Naive thymus-derived CD4-positive, alpha-beta T cell (primary cell): Measurements from ENCODE around the gene ACOT9. TPM values are rescaled to one million over a fixed set of nuclear protein-coding genes. Genes with fewer than 3 reads are reported as not detected.

ENCODE experiments used
- ATAC-seq: fragments of 150-1000 bp; cut with Tn5 transposase; 2 replicates; pipeline ENCODE4 v1.10.0; 2021; ENCODE audit warnings: mild to moderate bottlenecking, moderate library complexity
- CTCF ChIA-PET: fragments of 350-600 bp; sonication (Branson Sonifier 250); formaldehyde crosslinking; loops from one replicate; lab custom pipeline; 2021; ENCODE audit warnings: antibody characterized with exemption; lab: Charles Lee
- POLR2A ChIA-PET: fragments of 350-600 bp; sonication (Branson Sonifier 250); formaldehyde crosslinking; loops from one replicate; lab custom pipeline; 2021; ENCODE audit warnings: antibody characterized with exemption, inconsistent platforms; lab: Charles Lee
- DNase-seq, 9 donors: peaks; one replicate each; pipeline versions ENCODE4 v3.0.0 to v3.0.0-alpha.2; 2020 to 2022; ENCODE audit warnings: mixed read lengths in 1 of 9
- H3K27ac ChIP-seq: one replicate; pipeline ENCODE4 v1.7.0; 2013; ENCODE audit warnings: mild to moderate bottlenecking, low read depth, low read length, moderate library complexity
- H3K27me3 ChIP-seq, 2 donors: one replicate each; pipeline ENCODE4 v1.7.0; 2013; ENCODE audit warnings: low read length in 2 of 2, mild to moderate bottlenecking in 2 of 2, moderate library complexity in 2 of 2; ENCODE audit not compliant: control insufficient read depth in 2 of 2, insufficient read depth in 2 of 2
- H3K36me3 ChIP-seq, 3 experiments: 1 replicate in 2 of 3; 2 replicates in 1 of 3; pipeline ENCODE4 v1.7.0; 2013; ENCODE audit warnings: low read length in 3 of 3, mild to moderate bottlenecking in 3 of 3, moderate library complexity in 1 of 3; ENCODE audit not compliant: insufficient read depth in 3 of 3, control insufficient read depth in 2 of 3
- H3K4me1 ChIP-seq, 2 donors: one replicate each; pipeline ENCODE4 v1.7.0; 2013; ENCODE audit warnings: low read length in 2 of 2, mild to moderate bottlenecking in 2 of 2, moderate library complexity in 1 of 2; ENCODE audit not compliant: control insufficient read depth in 2 of 2, insufficient read depth in 2 of 2
- H3K4me3 ChIP-seq: 2 replicates; pipeline ENCODE4 v1.7.0; 2013; ENCODE audit warnings: mild to moderate bottlenecking, low read length
- H3K9me3 ChIP-seq, 3 experiments: 1 replicate in 2 of 3; 2 replicates in 1 of 3; pipeline ENCODE4 v1.7.0; 2013; ENCODE audit warnings: low read length in 3 of 3; ENCODE audit not compliant: control insufficient read depth in 2 of 3
- H3K27ac Mint-ChIP-seq, 9 donors: one replicate each; pipeline ENCODE4 v1.8.0; 2020 to 2022; ENCODE audit warnings: mixed read lengths in 9 of 9, mild to moderate bottlenecking in 8 of 9, moderate library complexity in 5 of 9, inconsistent platforms in 2 of 9
- H3K27me3 Mint-ChIP-seq, 5 donors: one replicate each; pipeline ENCODE4 v1.8.0; 2021 to 2022; ENCODE audit warnings: mixed read lengths in 5 of 5, mild to moderate bottlenecking in 1 of 5
- H3K36me3 Mint-ChIP-seq, 5 donors: one replicate each; pipeline ENCODE4 v1.8.0; 2020 to 2022; ENCODE audit warnings: mixed read lengths in 5 of 5, mild to moderate bottlenecking in 3 of 5, inconsistent platforms in 1 of 5
- H3K4me1 Mint-ChIP-seq, 7 donors: one replicate each; pipeline ENCODE4 v1.8.0; 2020 to 2022; ENCODE audit warnings: mixed read lengths in 7 of 7, mild to moderate bottlenecking in 3 of 7, inconsistent platforms in 1 of 7
- H3K4me3 Mint-ChIP-seq, 10 donors: one replicate each; pipeline ENCODE4 v1.8.0; 2020 to 2022; ENCODE audit warnings: mild to moderate bottlenecking in 10 of 10, mixed read lengths in 10 of 10, moderate library complexity in 6 of 10, inconsistent platforms in 2 of 10
- H3K9me3 Mint-ChIP-seq, 11 donors: one replicate each; pipeline ENCODE4 v1.8.0; 2020 to 2022; ENCODE audit warnings: mixed read lengths in 11 of 11, mild to moderate bottlenecking in 4 of 11, inconsistent platforms in 1 of 11, moderate library complexity in 1 of 11
- intact Hi-C, 2 donors: fragments of 100-400 bp; cut with micrococcal nuclease; formaldehyde crosslinking; loops; one replicate each; pipeline ENCODE4 v1.15.1; 2023
- polyA plus RNA-seq, 2 donors: library from polyadenylated mRNA; unstranded; fragments of 300-500 nt; fragmentation: Illumina TruSeq; gene quantifications; one replicate each; pipeline ENCODE4 v1.2.3, GENCODE V29; 2021
- total RNA-seq, 6 experiments: library from RNA in 5 of 6; stranded (reverse) in 5 of 6; gene quantifications; 1 replicate in 5 of 6; 2 replicates in 1 of 6; pipeline ENCODE4 v1.2.3 and lab custom pipeline; 2021 to 2026

ACOT9 gene
- total and polyA plus RNA-seq, 7 experiments from 2014 or later, result 5.9 to 40.1 (median 9.0) TPM

DNA sequence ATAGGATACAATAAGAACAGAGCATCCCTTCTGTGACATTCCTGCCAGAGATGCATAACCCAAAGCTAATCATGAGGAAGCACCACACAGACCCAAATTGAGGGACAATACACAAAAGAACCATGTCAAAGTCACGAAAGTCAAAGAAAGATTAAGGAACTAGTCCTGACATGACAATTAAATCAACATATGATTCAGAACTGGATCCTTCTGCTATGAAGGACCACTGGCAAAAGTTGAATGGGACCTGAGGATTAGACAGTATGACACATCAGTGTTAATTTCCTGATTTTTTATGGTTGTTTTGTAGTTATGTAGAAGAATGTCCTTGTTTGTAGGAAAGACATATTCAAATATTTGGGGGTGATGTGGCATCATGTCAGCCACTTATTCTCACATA is 13.9 kb downstream of the ACOT9 start:
- CTCF ChIA-PET, result no interaction called here
- Histone ChIP-seq H3K9me3 (no peaks in the 10 kb centered on the region), H3K4me3 (no peak overlapping the region), H3K27me3 (no peaks in the 10 kb centered on the region), H3K27ac (no peak overlapping the region), H3K4me1 (peaks cover 0 to 6% of the 10 kb centered on the region in 2 donors), H3K36me3 (peaks cover 0 to 5% (median 0%) of the 10 kb centered on the region in 3 experiments)
- intact Hi-C loops, result no loop called here
- Mint-ChIP-seq H3K9me3 (no peaks in the 10 kb centered on the region), H3K36me3 (peaks cover 0 to 18% (median 6%) of the 10 kb centered on the region in 5 donors), H3K4me1 (peaks cover 0 to 19% (median 0%) of the 10 kb centered on the region in 7 donors), H3K4me3 (no peak overlapping the region), H3K27me3 (no peaks in the 10 kb centered on the region), H3K27ac (no peak overlapping the region)
- DNase-seq, result no peak
- ATAC-seq, result no peak
- POLR2A ChIA-PET, result no interaction called here

DNA sequence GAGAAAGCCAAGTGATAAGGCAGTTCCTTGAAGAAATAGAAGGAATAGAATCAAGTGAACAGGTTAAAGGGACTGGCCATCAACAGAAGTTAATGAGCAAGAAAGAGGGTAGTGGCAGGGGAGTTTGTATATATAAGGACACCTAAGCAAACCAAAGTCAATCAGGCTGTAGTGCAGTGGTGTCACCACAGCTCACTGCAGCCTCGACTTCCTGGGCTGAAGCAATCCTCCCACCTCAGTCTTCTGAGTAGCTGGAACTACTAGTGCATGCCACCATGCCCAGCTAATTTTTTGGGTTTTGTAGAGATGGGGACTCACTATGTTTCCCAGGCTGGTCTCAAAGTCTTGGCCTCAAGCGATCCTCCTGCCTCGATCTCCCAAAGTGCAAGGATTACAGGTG is 15.9 kb downstream of the ACOT9 start:
- POLR2A ChIA-PET, result no interaction called here
- peaks cover 0 to 7% (median 0%) of the 10 kb centered on the region in 7 donors for H3K4me1 Mint-ChIP-seq
- ATAC-seq, result no peak

GRCh38 chrX:23726191-23726590 is 16.9 kb downstream of the ACOT9 start:
- Mint-ChIP-seq H3K4me1 (peaks cover 0 to 6% (median 0%) of the 10 kb centered on the region in 7 donors), H3K27ac (peak overlapping the region in 2 of 9 donors; percentile 32 to 41), H3K27me3 (no peaks in the 10 kb centered on the region), H3K4me3 (no peak overlapping the region), H3K36me3 (peaks cover 0 to 23% (median 12%) of the 10 kb centered on the region in 5 donors), H3K9me3 (no peaks in the 10 kb centered on the region)
- Histone ChIP-seq H3K9me3 (no peaks in the 10 kb centered on the region), H3K27me3 (no peaks in the 10 kb centered on the region), H3K27ac (no peak overlapping the region), H3K4me1 (no peaks in the 10 kb centered on the region), H3K36me3 (peaks cover 0 to 5% (median 0%) of the 10 kb centered on the region in 3 experiments), H3K4me3 (no peak overlapping the region)
- CTCF ChIA-PET, result no interaction called here
- POLR2A ChIA-PET, result no interaction called here
- ATAC-seq (peak; percentile 47), DNase-seq (no peak)
- intact Hi-C loops, result no loop called here

More for the DNA sequence above, 15.9 kb downstream of the ACOT9 start:
- CTCF ChIA-PET, result no interaction called here
- Mint-ChIP-seq H3K4me3 (no peak overlapping the region), H3K27me3 (no peaks in the 10 kb centered on the region), H3K9me3 (no peaks in the 10 kb centered on the region), H3K36me3 (peaks cover 0 to 23% (median 14%) of the 10 kb centered on the region in 5 donors), H3K27ac (no peak overlapping the region)
- DNase-seq, result no peak
- no peaks in the 10 kb centered on the region for H3K4me1 ChIP-seq
- peaks cover 0 to 5% (median 0%) of the 10 kb centered on the region in 3 experiments for H3K36me3 ChIP-seq
- H3K27me3 ChIP-seq, result no peaks in the 10 kb centered on the region
- H3K27ac ChIP-seq, result no peak overlapping the region
- no peak overlapping the region for H3K4me3 ChIP-seq
- intact Hi-C loops, result no loop called here
- H3K9me3 ChIP-seq, result no peaks in the 10 kb centered on the region

DNA sequence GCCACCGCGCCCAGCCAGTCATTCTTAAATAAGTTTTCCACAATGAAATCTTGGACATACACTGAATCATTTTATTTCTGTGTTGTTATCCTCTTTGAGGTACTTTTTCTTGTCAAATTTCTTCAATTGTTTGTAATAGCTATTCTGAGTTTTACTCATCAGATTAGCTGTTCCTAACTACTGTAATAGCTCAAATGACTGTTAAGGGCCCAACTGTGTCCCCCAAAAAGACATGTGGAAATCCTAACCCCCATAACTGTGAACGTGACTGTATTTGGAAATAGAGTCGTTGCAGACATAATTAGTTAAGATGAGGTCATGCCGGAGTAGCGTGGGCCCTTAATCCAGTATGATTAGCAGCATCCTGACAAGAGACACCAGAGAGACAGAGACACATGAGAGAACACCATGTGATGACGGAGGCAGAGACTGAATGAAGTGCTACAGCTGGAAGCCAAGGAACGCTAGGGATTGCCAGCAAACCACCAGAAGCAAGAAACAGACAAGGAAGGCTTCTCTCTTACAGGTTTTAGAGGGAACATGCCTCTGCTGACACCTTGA is 22.9 kb downstream of the ACOT9 start:
- intact Hi-C loops, result no loop called here
- no peak for DNase-seq
- H3K4me3 ChIP-seq, result no peak overlapping the region
- ATAC-seq, result no peak
- peaks cover 0 to 2% (median 0%) of the 10 kb centered on the region in 11 donors for H3K9me3 Mint-ChIP-seq
- H3K4me1 ChIP-seq, result no peaks in the 10 kb centered on the region
- ChIA-PET POLR2A (no interaction called here), CTCF (no interaction called here)
- H3K27ac ChIP-seq, result no peak overlapping the region
- H3K4me3 Mint-ChIP-seq, result no peak overlapping the region
- no peaks in the 10 kb centered on the region for H3K9me3 ChIP-seq
- H3K36me3 Mint-ChIP-seq, result peaks cover 0 to 30% (median 11%) of the 10 kb centered on the region in 5 donors
- no peaks in the 10 kb centered on the region for H3K36me3 ChIP-seq
- no peaks in the 10 kb centered on the region for H3K27me3 Mint-ChIP-seq
- H3K4me1 Mint-ChIP-seq, result peaks cover 0 to 4% (median 0%) of the 10 kb centered on the region in 7 donors
- no peaks in the 10 kb centered on the region for H3K27me3 ChIP-seq
- no peak overlapping the region for H3K27ac Mint-ChIP-seq

GRCh38 chrX:23705235-23705634 is 37.8 kb downstream of the ACOT9 start:
- ChIA-PET POLR2A (no interaction called here), CTCF (no interaction called here)
- Mint-ChIP-seq H3K36me3 (peaks cover 0 to 17% (median 6%) of the 10 kb centered on the region in 5 donors), H3K27ac (no peak overlapping the region), H3K4me1 (no peaks in the 10 kb centered on the region), H3K27me3 (no peaks in the 10 kb centered on the region), H3K9me3 (no peaks in the 10 kb centered on the region), H3K4me3 (no peak overlapping the region)
- DNase-seq, result no peak
- H3K36me3 ChIP-seq, result no peaks in the 10 kb centered on the region
- no peak overlapping the region for H3K27ac ChIP-seq
- intact Hi-C loops, result no loop called here
- H3K27me3 ChIP-seq, result no peaks in the 10 kb centered on the region
- no peak overlapping the region for H3K4me3 ChIP-seq
- H3K9me3 ChIP-seq, result no peaks in the 10 kb centered on the region
- no peaks in the 10 kb centered on the region for H3K4me1 ChIP-seq
- ATAC-seq, result no peak

DNA sequence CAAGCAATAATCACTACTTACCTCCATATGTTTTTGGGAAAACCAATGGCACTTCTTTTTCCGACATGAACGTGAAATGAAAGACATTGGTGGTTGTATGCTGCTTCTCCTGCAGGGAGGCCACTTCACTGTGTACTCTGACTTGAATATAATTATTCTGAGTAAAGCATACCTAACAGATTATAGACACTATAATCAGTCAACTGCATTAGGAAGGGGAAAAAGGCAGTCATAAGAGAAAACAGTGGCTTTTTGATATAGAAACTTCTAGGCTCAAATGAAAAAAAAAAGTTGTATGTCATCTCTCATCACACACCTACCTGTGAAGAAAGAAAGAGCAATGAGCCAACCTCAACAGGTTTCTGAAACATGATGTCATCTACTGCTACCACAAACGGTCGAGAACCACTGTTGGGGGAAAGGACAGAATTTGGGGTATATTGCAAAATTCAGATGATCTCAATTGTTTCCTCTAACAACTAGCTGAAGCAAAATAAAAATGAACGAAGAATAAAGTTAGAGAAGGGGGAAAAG is 38.3 kb downstream of the ACOT9 start:
- H3K4me3 Mint-ChIP-seq, result no peak overlapping the region
- no peaks in the 10 kb centered on the region for H3K9me3 ChIP-seq
- DNase-seq (no peak), ATAC-seq (no peak)
- H3K4me1 ChIP-seq, result no peaks in the 10 kb centered on the region
- H3K27ac Mint-ChIP-seq, result no peak overlapping the region
- peaks cover 0 to 3% (median 0%) of the 10 kb centered on the region in 7 donors for H3K4me1 Mint-ChIP-seq
- CTCF ChIA-PET, result no interaction called here
- POLR2A ChIA-PET, result no interaction called here
- no peaks in the 10 kb centered on the region for H3K27me3 ChIP-seq
- intact Hi-C loops, result no loop called here
- no peak overlapping the region for H3K27ac ChIP-seq
- no peaks in the 10 kb centered on the region for H3K9me3 Mint-ChIP-seq
- no peaks in the 10 kb centered on the region for H3K36me3 ChIP-seq
- no peaks in the 10 kb centered on the region for H3K27me3 Mint-ChIP-seq
- no peak overlapping the region for H3K4me3 ChIP-seq
- H3K36me3 Mint-ChIP-seq, result peaks cover 0 to 17% (median 6%) of the 10 kb centered on the region in 5 donors
